Bronchial epithelial cell (primary cell): ENCODE measurements around the gene FLT3. TPM values are rescaled to one million over a fixed set of nuclear protein-coding genes. Genes with fewer than 3 reads are reported as not detected.
A peak's percentile ranks its signal among the peaks of the same experiment; 100 is the strongest.

Experiments used
- DNase-seq: peaks from one replicate; pipeline ENCODE4 v3.0.0-alpha.2; 2010; ENCODE audit warnings: low read depth
- FAIRE-seq: peaks from 2 replicates; lab custom pipeline; 2011; peaks lifted over from hg19 to GRCh38; lab: Jason Lieb, UNC
- H3K27me3 ChIP-seq: 2 replicates; pipeline ENCODE4 v1.5.1; 2011; ENCODE audit warnings: low read length; ENCODE audit not compliant: control insufficient read depth, insufficient read depth
- H3K36me3 ChIP-seq: 2 replicates; pipeline ENCODE4 v1.5.1; 2011; ENCODE audit warnings: low read length; ENCODE audit not compliant: control insufficient read depth, insufficient read depth
- H3K4me3 ChIP-seq: 2 replicates; pipeline ENCODE4 v1.5.1; 2011; ENCODE audit warnings: mild to moderate bottlenecking, low read depth, low read length, control low read depth
- total RNA-seq: library from RNA; depleted of rRNA; stranded (reverse); fragments of >200 nt; gene quantifications from 2 replicates; pipeline ENCODE4 v1.2.1, GENCODE V29; 2014
- TF ChIP-seq, protein P1 (sequence below): IDR thresholded peaks from 2 replicates; pipeline ENCODE4 v1.5.1; 2011; ENCODE audit warnings: mild to moderate bottlenecking, moderate library complexity, low read length, control low read depth, inconsistent platforms; ENCODE audit not compliant: insufficient read depth, severe bottlenecking

FLT3 gene
- total RNA-seq, 1 donor from 2014 or later: not detected

GRCh38 chr13:27956576-27957300, 143.6 kb downstream of the FLT3 start:
- H3K4me3 ChIP-seq: no peak overlapping the region
- DNase-seq (no peak), FAIRE-seq (no peak)
- no peaks in the 10 kb centered on the region for H3K36me3 ChIP-seq
- TF ChIP-seq, protein P1, sequence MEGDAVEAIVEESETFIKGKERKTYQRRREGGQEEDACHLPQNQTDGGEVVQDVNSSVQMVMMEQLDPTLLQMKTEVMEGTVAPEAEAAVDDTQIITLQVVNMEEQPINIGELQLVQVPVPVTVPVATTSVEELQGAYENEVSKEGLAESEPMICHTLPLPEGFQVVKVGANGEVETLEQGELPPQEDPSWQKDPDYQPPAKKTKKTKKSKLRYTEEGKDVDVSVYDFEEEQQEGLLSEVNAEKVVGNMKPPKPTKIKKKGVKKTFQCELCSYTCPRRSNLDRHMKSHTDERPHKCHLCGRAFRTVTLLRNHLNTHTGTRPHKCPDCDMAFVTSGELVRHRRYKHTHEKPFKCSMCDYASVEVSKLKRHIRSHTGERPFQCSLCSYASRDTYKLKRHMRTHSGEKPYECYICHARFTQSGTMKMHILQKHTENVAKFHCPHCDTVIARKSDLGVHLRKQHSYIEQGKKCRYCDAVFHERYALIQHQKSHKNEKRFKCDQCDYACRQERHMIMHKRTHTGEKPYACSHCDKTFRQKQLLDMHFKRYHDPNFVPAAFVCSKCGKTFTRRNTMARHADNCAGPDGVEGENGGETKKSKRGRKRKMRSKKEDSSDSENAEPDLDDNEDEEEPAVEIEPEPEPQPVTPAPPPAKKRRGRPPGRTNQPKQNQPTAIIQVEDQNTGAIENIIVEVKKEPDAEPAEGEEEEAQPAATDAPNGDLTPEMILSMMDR: no peak
- peaks cover 43% of the 10 kb centered on the region for H3K27me3 ChIP-seq

GRCh38 chr13:27955014-27955591, 145.3 kb downstream of the FLT3 start:
- Histone ChIP-seq H3K36me3 (no peaks in the 10 kb centered on the region), H3K4me3 (no peak overlapping the region), H3K27me3 (peaks cover 31% of the 10 kb centered on the region)
- FAIRE-seq (no peak), DNase-seq (no peak)
- TF ChIP-seq, protein P1: no peak

DNA sequence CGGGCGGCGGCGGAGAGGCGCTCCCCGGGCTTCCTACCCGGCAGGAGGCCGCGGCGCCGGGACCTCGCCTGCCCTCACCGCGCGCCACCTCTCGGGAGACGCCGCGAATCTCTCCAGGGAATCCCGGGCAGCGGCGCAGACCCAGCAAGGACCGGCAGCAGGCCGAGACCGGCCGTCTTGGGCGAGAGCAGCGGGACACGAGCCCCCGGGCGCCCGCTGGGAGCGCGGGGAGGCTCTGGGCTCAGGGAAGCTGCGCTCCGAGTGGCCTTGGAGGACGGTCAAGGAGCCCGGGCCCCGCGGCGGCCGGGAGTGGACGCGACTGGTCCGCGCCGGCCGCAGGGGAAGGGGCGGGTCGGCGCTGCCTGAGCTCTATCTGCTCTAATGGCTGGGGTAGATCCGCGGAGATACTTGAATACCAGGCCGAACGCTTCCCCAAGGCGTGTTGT, 145.9 kb downstream of the FLT3 start:
- FAIRE-seq (no peak), DNase-seq (no peak)
- TF ChIP-seq, protein P1: no peak
- Histone ChIP-seq H3K4me3 (peak overlapping the region; percentile 39), H3K27me3 (peaks cover 27% of the 10 kb centered on the region), H3K36me3 (no peaks in the 10 kb centered on the region)

DNA sequence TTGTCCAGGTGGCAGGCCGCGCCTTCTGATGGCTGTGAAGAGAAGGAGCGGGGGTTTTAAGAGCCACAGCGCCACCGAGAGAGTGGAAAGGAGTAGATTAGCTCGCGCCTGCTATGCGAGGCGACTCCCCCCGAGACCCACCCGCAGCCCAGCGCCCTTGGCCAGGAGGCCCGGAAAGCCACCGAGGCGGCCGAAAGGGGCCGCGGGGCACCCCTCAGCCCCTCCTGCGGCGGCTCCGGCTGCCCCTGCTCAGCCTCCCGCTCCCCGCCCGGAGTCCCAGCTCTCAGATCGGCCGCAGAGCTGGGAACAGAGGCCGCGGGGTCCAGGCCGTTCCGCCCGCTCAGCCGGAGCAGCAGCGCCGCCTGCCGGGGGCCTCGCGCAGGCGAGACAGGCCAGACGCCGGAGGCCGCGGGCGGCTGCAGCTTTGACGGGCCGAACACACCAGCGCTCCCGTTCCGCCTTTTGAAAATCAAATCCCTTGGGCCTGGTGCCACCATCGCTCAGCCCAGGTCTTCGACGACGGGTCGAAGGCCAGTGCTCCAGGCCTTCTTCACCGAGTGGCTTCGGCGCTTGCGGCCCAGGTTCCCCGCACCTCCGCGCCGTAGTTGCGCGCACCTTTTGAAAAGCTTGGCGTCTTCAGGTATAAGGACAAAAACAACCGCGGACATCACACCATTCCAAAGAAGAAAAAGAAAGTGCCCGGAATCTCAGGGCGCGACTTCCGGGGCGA, 146.5 kb downstream of the FLT3 start:
- Histone ChIP-seq H3K4me3 (peak overlapping the region; percentile 39), H3K27me3 (peaks cover 24% of the 10 kb centered on the region), H3K36me3 (no peaks in the 10 kb centered on the region)
- FAIRE-seq (no peak), DNase-seq (peak; percentile 20)
- TF ChIP-seq, protein P1: peak; percentile 84

Other genes starting within 250 kb of the FLT3 start
- gene PDX1, start 180.6 kb downstream of the FLT3 start, total RNA-seq: not detected in 2 replicates
- gene CDX2, start 131.3 kb downstream of the FLT3 start, total RNA-seq: not detected in 2 replicates
- not detected in 2 replicates for gene URAD, start 111.9 kb downstream of the FLT3 start, total RNA-seq
- gene PAN3, start 38.0 kb upstream of the FLT3 start, total RNA-seq: 11.8 and 12.5 TPM in 2 replicates